Limb (tissue), 2 donors: ENCODE measurements around the gene SRGAP2C.
"Not testable (repeated sequence)": the region's sequence is repeated elsewhere in the genome, so short reads cannot be mapped to it uniquely, and the experiment has no call there.

ENCODE experiments used
- DNase-seq, 2 donors: peaks; one replicate each; pipeline ENCODE4 v3.0.0-alpha.2; 2016; ENCODE audit errors: extremely low spot score in 2 of 2

SRGAP2C gene

GRCh38 chr1:121332599-121333562 is 148.1 kb downstream of the SRGAP2C start:
- not testable (repeated sequence) for DNase-seq

- not testable (repeated sequence) for DNase-seq
Measured at GRCh38 chr1:121337958-121338357, 153.2 kb downstream of the SRGAP2C start.

GRCh38 chr1:121339611-121340010 is 154.8 kb downstream of the SRGAP2C start:
- DNase-seq = not testable (repeated sequence)

DNA sequence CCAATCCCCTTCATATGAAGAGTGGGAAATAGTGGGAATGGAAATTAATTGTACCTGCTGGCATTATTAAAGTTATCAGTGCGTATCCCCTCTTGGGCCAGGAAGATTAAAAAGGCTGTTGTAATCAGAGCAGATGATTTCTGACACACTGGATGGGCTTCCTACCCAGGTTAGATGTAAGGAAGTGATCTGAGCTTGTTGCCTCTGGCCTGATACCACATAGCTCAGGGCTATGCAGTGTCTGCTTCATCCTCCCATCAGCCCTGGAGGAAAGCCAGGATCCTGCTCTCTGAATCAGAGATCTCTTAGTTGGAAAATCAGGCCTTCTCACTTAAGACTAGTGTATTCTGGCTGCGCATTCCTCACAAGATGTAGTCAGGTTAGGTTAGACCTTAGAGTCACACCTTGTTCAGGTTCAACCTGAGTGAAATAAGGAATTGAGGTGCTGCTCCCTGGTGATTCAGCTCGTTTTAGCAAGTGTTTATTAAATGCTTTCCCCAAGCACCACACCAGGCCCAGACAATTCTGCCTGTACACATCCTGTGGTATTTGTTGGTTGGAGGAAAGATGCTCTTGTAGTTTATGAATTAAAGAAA is 158.6 kb downstream of the SRGAP2C start:
- not testable (repeated sequence) for DNase-seq

DNA sequence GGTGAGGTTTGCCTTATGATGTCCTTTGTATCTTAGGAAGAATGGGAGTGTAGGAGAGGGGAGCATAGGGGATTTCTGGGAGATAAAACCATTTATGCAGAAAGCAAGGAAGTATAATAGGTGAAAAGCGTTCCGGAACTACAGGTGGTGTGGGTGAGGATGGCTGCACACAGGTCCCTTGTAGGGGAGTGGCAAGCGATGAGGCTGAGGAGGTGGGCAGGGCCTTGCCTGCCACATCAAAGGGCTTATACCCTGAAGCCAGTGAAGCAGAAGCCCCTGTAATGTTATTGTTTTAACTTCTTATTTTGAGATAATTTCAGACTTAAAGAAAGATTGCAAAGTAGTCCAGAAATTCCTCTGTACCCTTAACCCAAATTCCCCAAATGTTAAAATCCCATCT is 159.6 kb downstream of the SRGAP2C start:
- DNase-seq = not testable (repeated sequence)

DNA sequence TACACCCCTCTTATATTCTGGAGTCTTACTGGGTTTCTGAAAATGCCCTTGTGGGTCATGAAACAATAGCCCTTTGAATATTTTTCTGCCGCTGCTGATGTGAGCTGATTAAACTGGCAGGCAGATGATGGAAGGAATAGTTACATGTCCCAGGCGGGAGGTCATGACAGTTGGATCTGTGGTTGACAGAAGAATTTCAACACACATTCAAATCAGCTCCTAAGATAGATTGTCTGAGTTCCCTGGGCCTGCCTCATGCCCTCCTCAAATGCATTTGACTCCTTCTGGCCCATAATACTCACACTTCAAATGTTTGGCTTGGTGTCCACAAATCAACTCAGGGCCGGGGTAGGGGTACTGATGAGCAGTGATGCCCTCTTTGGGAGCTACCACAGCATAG is 161.9 kb downstream of the SRGAP2C start:
- not testable (repeated sequence) for DNase-seq

DNA sequence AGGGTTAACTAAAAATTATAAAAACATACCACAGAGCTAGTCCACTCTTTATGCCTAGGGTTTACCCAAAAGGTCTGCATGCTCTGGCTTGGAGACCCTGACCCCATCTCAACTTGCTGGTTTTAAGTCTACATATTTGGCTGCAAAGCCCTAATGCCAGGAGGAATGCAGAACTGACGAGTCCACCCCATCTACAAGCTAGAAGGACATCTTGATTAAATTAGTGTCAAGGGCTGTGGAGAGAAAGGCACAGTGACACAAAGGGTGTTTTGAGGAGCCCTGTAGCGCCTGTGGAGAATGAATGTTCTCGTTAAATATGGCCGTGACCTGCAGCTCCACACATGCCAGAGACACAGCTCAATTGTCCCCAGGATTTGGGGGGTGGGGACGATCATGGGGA is 162.7 kb downstream of the SRGAP2C start:
- peak in 1 of 2 donors; percentile 11 for DNase-seq

- not testable (repeated sequence) for DNase-seq
Measured at GRCh38 chr1:121348115-121348514, 163.3 kb downstream of the SRGAP2C start.

DNA sequence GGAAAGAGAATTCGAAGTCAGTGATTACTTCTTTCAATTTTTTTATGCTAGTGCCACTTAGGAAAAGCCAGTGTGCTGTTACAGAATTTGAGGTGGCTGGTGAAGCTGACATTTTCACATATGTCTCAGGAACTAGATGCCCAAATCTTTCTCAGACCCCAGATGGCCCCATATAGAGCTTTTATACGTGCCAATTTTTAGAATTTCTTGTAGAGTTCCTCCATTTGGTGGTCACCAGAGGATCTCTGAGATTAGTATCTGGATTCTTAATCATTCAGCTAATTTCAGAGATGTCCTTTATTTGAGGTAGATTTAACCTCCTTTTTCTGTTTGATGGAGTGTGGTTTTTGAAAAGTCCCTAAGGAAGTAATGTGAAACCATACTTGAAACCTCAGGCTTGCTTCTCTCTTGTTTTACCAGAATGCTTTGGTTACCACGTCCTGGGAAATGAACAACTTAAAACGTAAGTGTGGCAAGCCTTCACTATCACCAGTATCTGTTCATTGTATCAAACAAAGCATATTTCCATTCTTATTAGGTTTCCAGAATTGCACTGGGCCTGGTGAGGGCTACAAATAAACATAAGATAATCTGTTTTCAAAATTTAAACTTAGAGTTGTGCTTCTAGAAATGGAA is 164.7 kb downstream of the SRGAP2C start:
- DNase-seq = not testable (repeated sequence)

GRCh38 chr1:121355711-121356420 is 171.1 kb downstream of the SRGAP2C start:
- DNase-seq = not testable (repeated sequence)

DNA sequence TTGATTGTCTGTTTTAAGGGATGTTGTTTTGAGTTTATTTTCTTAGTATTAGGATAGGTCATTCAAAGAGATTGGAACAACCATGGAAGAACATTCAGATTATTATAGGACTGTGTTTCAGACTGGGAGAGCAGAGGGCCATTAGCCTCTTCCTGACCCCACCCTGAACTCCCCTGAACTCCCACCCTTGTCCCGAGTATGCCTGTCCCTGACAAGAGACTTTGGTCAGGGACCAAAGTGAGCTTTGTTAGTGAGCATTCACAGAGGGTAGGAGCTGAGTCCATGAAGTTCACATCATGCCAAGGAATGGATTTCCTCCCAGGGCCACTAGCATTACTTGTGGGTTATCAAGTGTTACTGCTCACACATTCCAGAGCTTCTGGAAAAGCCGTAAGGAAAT is 172.0 kb downstream of the SRGAP2C start:
- not testable (repeated sequence) for DNase-seq

DNA sequence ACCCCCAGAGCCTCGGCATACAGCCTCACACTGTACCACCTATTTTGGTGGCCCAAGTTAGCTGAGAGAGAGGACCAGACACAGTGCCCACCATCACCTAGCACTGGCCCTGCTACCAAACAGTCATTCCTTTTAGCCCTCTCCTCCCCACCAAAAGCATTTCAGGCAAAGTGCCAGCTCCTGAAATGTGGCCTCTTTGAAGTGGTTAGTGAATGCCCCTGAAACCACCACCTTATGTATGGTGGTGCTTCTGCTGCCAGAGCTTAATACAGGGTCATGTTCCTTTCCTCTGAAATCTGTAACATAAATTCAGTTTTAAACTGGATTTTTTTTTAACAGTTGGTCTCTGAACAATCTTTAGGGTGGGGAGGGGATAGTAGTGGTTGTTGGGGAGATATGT is 175.8 kb downstream of the SRGAP2C start:
- DNase-seq = not testable (repeated sequence)

DNA sequence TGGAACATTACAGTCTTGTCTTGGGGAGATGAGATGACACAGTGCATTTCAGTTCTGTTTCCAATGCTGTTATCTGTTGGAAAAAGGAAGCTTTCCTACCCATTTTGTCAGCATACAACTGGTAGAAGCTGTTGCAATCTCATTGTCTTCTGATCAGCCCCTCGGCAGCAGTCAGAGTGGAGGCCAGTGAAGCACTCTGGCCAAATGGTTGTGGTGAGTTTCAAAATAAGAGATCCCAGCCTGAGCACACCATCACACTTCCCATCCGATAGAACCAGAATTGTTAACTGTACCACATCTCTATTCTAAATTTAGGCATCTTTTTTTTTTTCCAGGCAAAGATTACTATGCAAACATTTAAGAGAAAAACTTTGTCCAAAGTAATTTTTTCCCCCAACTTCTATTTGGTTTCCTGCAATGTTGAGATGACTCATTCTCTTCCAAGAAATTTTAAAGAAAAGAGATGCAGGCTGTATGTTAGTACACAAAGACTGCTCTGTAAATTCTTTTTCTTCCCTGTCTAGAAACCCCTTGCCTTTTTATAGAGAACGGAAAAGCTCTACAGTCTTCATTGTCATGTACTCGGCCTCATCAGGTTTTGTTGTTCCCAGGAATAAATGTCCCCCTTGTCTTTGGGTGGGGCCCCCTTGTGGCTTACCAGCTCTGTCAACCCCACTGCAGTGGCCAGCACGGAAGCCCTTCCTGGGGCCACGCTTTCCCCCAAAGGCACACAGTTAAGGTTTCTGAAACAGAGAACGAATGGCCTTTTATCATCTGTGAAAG is 176.9 kb downstream of the SRGAP2C start:
- not testable (repeated sequence) for DNase-seq

DNA sequence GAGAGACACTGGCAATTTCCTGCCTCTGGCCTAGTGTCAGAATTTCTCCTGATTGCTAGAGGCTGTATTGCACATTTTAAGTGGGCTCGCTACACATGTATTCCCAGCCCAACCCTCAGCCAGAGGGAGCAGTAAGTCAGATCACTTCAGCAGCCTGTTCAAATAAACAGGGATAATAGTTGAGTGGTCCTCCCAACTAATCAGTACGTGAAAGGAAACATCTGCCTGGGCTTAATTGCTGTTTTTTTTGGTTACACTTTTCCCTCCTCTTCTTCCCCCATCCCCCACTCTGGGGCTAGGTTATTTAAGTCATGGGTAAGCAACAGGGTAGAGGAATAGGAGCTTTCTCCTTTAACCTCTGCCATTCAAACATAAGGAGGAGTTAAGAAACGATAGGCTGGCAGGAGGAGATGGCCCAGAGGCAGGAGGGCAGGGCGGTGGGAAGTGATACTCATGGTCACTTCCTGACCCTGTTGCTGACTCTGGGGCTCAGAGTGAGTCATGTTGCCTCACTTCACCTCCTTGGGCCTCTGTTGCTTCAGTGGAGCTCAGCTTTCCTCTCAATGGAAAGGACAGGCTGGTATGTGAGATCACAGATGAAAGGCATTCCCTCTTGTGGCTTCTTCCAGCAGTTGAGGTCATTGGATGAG is 177.6 kb downstream of the SRGAP2C start:
- not testable (repeated sequence) for DNase-seq

DNA sequence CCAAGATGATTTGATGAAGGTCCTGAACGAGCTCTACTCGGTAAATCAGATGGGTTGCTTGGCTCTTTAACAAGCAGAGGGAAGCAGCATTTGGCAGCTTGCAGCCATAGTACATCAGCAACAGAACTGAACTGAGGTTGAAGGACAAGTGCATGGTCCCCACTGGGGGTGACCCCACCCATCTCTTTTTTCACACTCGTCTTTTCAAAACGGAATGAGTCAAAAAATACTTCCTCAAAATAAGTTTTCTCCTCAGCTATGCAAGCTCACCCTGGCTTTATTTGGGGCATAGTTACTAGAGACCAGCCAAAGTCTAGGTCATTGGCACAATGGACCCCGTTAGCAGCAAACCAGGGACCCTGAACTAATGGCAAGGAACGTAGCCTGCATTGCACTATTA is 180.5 kb downstream of the SRGAP2C start:
- not testable (repeated sequence) for DNase-seq

DNA sequence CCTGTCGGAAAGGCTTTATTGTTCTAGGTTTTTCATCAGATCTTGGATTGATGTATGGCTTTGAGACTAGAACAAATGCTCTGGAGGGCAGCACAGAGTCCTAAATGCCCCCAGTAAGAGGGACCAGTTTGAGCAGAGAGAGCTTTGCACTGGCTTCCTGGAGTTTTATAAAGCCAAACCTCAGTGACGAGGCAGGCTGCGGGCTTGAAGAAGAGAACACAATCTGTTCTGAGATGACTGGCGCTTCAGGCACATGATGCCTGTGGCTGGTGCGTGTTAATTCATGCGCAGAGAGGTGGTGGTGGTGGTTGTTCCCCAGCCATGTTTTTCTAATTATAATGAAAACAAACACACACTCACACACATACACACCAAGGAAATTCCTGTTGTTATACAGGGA is 180.9 kb downstream of the SRGAP2C start:
- DNase-seq = not testable (repeated sequence)

GRCh38 chr1:121366171-121366570 is 181.4 kb downstream of the SRGAP2C start:
- DNase-seq = not testable (repeated sequence)

DNA sequence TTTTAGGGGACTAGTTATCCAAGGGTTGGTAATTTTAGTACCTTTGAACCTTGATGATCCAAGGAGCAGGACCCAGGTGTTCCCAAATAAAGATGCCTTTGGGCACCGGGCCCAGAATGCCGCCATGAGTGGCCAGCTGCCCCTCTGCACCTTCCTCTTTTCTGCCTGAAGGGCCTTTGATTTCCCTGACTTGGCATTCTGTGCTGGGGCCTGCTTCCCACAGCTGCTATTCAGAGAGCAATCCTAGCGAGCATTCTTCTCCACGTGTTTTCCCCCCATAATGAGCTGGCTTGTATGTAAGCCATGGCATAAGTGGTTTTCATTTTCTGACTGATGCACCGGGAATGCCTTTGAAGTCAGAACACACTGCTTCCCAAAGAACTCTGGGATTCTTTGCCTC is 184.1 kb downstream of the SRGAP2C start:
- not testable (repeated sequence) for DNase-seq

- DNase-seq = not testable (repeated sequence)
Measured at GRCh38 chr1:121369959-121370358, 185.2 kb downstream of the SRGAP2C start.

DNA sequence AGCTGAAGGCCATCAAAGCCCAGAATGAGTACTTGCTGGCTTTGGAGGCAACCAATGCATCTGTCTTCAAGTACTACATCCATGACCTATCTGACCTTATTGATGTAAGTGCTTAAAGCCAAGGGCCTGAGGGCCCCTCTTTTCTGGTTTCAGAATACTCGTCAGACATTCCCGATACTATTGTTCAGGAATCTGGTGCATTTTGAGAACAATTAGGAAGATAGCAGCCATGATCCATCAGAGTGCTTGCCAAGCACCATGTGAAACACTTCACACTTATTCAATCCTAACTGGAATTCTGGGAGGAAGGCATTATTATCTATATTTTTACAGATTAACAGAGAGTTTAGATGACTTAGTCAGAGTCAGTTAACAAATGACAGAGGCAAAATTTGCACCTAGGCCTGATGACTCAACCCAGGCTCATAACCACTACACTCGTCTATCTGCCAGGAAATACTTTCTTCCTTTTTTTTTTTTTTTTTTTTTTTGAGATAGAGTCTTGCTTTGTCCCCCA is 190.1 kb downstream of the SRGAP2C start:
- DNase-seq = not testable (repeated sequence)
